ENCODE data around the gene CCNQ.

Gene CCNQ

DNA sequence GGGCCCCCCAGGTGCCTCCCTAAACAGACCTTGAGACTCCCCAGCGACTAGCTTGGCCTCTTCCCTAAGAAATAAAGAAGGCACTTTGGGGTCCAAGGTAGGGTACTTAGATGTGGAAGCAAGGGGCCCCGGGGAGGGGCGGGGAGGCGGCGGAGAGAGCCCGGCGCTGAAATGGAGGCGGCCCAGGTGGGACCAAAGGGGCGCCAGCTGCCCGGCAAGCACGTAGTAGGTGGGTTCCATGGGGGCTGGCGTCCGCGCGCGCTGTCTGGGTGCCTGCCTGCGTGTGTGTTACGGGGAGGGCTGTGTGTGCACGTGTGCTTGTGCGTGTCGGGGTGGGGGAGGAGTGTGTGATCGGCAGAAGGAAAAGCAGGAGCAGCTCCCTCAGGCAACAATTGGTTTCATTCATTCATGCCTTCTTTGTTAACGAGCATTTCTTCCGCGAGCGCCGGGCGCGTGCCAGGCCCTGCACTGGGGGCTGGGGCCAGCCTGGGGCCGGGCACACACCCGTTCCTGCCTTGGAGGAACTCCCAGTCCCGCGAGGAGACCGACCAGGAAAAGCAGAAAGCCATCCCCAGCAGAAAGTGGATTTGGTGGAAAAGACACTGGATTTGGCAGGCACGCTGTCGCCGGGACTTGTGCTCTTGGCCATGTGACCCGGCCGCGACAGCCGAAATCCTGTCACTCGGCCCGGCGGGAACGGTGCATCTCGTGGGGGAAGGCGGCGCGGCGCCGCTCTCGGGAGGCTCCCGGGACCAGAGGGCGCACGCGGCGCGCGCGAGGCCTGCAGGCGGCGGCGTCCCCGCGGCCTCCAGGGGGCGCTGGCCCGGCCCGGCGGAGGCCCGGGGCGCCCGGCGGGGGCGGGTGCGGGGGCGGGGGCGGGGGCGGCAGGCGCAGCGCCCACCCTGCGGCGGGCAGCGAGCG is 44.8 kb upstream of the CCNQ start:
- TF ChIP-seq, protein P1, sequence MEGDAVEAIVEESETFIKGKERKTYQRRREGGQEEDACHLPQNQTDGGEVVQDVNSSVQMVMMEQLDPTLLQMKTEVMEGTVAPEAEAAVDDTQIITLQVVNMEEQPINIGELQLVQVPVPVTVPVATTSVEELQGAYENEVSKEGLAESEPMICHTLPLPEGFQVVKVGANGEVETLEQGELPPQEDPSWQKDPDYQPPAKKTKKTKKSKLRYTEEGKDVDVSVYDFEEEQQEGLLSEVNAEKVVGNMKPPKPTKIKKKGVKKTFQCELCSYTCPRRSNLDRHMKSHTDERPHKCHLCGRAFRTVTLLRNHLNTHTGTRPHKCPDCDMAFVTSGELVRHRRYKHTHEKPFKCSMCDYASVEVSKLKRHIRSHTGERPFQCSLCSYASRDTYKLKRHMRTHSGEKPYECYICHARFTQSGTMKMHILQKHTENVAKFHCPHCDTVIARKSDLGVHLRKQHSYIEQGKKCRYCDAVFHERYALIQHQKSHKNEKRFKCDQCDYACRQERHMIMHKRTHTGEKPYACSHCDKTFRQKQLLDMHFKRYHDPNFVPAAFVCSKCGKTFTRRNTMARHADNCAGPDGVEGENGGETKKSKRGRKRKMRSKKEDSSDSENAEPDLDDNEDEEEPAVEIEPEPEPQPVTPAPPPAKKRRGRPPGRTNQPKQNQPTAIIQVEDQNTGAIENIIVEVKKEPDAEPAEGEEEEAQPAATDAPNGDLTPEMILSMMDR (IDR thresholded peaks at IDR 0.05; ENCODE audit: low read depth, low read length) = no peak
- H3K4me3 ChIP-seq (ENCODE audit: low read depth, low read length) = no peak overlapping the region; the same call in 1 of the 2 replicates

DNA sequence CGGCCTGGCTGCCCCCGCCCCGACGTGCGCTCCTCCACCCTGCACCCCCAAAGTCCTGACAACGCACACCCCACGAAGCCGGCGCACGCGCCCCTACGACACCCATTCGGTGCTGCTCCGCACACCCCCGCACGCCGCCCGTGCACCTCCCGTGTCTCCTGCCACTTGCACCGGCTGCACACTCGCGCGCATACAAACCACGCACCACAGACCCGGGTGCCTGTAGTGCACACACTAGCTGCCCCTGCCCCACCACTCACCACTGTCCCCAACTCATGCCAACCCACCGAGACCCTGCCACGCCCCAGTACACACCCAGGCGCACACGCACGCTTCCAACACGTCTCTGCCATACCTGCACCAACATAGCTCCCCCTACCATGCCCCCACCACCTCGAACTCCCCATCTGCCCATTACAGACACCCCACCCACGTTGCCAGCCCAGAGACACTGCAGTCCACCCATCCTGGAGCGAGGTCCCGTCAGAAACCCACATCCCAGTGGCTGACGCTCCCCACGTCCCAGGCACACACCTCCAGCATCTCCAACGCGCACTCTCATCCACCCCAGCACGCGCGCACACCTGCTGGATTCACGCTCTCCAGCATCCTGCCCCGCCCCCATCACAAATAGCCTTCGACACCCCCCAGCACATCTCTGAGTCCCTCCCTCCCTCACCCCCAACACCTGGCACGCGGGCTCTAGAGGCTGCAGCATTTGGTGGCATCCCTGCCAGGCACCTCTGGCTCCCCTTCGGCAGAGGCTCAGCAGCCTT is 43.9 kb upstream of the CCNQ start:
- TF ChIP-seq, protein P1 (IDR thresholded peaks at IDR 0.05; ENCODE audit: low read depth, low read length) = no peak
- H3K4me3 ChIP-seq (ENCODE audit: low read depth, low read length) = no peak overlapping the region

DNA sequence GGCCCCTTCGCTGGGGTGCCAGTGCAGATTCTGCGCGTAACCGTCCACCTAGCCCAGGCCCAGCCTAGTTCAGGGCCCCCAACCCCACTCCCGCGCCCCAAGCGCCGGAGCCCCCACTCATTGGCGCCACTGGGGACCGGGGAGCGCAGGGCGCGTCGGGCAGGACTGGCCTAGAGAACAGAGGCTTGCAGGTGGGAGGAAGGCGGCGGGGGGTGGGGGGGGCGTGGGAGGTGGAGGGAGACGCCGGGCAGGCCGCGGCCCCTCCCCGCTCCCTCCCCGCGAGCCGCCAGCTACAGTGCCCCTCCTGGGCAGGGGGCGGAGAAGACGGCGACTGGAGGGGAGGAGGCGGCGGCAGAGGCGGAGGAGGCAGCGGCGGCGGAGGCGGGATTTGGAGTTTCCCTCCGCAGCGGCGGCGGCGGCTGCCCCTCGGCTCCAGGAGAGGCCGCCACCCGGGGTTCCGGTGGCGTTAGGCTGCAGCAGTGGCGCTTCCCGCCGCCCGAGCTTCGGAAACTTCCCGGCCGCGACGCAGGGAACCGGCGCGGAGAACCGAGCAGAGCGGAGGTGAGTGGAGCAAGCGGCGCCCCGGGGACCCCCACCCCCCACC is 43.2 kb upstream of the CCNQ start:
- H3K4me3 ChIP-seq (ENCODE audit: low read depth, low read length) = no peak overlapping the region
- TF ChIP-seq, protein P1 (IDR thresholded peaks at IDR 0.05; ENCODE audit: low read depth, low read length) = no peak

DNA sequence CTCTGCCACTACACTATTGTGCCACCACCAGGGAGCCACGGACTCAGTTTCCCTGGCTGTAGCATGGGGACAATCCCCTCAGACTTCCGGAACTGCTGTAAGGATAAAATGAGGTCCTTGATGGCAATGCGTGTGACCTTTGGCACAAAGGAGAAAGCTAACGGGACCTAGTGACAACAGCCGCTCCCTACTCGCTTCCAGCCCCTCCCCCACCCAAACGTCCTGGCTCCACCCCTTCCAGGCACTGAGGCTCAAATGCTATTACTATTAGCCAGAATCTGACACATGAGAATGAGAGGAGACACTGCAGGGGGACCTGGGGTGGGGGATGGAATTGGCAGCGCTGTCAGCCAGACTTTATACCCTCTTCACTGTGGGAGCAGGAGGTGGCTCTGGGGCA is 42.7 kb upstream of the CCNQ start:
- H3K4me3 ChIP-seq (ENCODE audit: low read depth, low read length) = no peak overlapping the region
- TF ChIP-seq, protein P1 (IDR thresholded peaks at IDR 0.05; ENCODE audit: low read depth, low read length) = no peak

DNA sequence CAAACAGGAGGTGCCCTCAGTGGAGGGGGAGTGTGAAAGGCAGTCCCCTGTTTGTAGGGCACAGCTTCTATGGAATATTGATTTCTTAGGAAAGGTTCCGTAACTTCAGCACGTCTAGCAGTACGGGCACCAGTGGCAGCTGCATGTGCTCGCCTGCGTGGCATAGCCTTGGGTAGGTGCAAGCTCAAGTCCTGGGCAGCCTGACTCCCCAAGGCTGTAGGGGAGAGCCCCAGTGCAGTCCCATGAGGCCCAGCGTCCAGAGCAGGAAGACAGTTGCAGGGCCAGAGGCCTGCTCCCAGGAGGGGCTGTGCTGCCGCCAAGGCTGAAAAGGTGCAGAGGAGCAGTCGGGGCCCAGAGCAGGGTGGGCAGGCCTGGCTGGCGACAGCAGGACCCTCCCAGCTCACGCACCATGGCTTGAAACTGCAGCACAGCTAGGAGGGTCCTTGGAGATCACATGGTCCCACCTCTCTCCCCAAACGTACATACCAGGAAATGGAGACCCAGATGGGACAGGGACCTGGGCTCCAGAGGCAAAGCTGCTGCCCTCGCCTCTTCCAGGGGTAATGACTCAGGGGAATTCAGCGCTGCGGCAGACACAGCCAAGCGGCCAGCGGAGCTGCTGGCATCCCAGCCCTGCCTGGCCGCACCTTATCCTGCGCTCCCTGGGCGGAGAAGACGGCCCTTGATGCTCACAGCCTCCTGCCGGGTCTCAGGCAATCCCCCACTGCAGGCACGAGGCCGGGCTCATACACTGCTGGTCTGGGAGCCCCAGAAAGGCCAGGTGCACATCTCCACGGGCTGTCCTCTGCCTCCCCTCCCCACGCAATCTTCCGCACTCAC is 42.0 kb upstream of the CCNQ start:
- TF ChIP-seq, protein P1 (IDR thresholded peaks at IDR 0.05; ENCODE audit: low read depth, low read length) = no peak
- H3K4me3 ChIP-seq (ENCODE audit: low read depth, low read length) = no peak overlapping the region

DNA sequence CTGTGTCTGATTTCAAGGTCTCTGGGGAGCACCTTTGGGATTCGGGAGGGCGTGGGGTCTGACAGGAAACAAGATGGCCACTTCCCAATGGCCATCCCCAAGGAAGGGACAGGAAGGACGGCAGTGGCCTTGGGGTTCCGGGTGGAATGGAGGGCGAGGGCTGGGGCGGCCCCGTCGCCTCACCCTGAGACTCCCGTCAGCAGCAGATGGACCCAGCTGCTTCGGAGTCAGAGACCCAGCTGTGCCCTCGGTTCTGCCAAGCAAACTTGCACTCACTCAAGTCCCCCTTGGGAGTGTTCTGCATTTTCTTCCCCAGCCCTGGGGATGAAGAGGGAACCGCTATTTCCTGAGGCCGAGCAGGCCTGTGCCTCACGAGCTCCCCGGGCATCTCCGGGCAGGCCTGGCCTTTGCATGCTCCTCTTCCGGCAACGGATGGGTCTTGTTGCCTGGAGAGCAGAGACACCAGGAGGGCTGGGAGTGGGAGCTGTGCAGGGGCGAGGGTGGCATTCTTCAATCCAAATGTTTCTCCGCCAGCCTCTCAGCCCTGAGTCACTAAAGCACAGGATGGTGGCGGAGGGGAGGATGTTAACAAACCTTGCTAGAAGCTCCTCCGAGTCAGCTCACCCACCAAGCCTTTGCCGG is 41.2 kb upstream of the CCNQ start:
- H3K4me3 ChIP-seq (ENCODE audit: low read depth, low read length) = no peak overlapping the region
- TF ChIP-seq, protein P1 (IDR thresholded peaks at IDR 0.05; ENCODE audit: low read depth, low read length) = no peak
